ENCODE results near the gene C5AR2.

Gene C5AR2

GRCh38 chr19:47310819-47311218 lies 21.2 kb upstream of the C5AR2 start:
- no peak overlapping the region for H3K27ac ChIP-seq (ENCODE audit: low read length)
- H3K27me3 ChIP-seq (ENCODE audit: control insufficient read depth, insufficient read depth, low read length) = no peaks in the 10 kb centered on the region
- H3K36me3 ChIP-seq (ENCODE audit: control insufficient read depth, low read depth, low read length) = no peaks in the 10 kb centered on the region
- H3K4me1 ChIP-seq (ENCODE audit: control insufficient read depth, low read depth, low read length) = no peaks in the 10 kb centered on the region
- no peaks in the 10 kb centered on the region for H3K9me3 ChIP-seq (ENCODE audit: control insufficient read depth, low read depth, low read length)
- H3K9ac ChIP-seq (ENCODE audit: low read length) = no peak overlapping the region
- no peak overlapping the region for H3K4me3 ChIP-seq (ENCODE audit: low read length)

- Histone ChIP-seq H3K27ac (ENCODE audit: low read length) (no peak overlapping the region), H3K27me3 (ENCODE audit: control insufficient read depth, insufficient read depth, low read length) (no peaks in the 10 kb centered on the region), H3K9ac (ENCODE audit: low read length) (no peak overlapping the region), H3K4me3 (ENCODE audit: low read length) (no peak overlapping the region), H3K4me1 (ENCODE audit: control insufficient read depth, low read depth, low read length) (no peaks in the 10 kb centered on the region), H3K36me3 (ENCODE audit: control insufficient read depth, low read depth, low read length) (no peaks in the 10 kb centered on the region), H3K9me3 (ENCODE audit: control insufficient read depth, low read depth, low read length) (no peaks in the 10 kb centered on the region)
Observed at GRCh38 chr19:47312366-47313006, 19.5 kb upstream of the C5AR2 start.

GRCh38 chr19:47313754-47314295 lies 18.1 kb upstream of the C5AR2 start:
- Histone ChIP-seq H3K9me3 (ENCODE audit: control insufficient read depth, low read depth, low read length) (no peaks in the 10 kb centered on the region), H3K4me1 (ENCODE audit: control insufficient read depth, low read depth, low read length) (no peaks in the 10 kb centered on the region), H3K9ac (ENCODE audit: low read length) (no peak overlapping the region), H3K36me3 (ENCODE audit: control insufficient read depth, low read depth, low read length) (no peaks in the 10 kb centered on the region), H3K27ac (ENCODE audit: low read length) (no peak overlapping the region), H3K27me3 (ENCODE audit: control insufficient read depth, insufficient read depth, low read length) (no peaks in the 10 kb centered on the region), H3K4me3 (ENCODE audit: low read length) (no peak overlapping the region)

DNA sequence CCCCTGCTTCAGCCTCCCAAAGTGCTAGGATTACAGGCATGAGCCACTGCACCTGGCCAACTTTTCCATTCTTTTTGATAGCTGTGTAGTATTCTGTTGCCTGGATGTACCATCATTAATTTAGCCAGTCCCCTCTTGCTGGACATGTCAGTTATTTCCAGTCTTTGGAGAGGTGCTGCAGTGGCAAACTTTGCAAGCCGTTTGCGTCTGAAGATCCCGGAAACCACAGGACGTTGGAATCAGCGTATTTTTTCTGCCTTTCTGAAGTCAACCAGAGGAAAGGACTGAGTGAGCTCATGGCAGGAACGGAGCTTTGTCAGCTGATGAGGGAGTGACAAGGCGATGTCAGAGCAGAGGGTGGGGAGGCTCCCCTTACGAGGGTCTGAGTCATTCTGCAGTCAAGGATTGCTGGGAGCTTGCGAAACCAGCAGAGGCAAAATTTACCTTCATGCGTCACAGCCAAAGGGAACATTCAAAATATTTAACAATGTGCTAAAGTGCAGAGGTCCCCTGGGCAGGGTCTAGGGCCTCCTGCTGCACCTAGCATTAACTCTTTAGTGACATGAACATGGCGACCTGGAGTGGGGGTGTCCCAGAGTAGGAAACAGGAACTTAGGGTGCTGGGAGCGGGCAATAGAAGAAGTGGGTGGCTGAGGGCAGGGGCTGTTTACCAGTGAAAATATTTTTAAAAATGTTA lies 16.7 kb upstream of the C5AR2 start:
- H3K27me3 ChIP-seq (ENCODE audit: control insufficient read depth, insufficient read depth, low read length) = no peaks in the 10 kb centered on the region
- no peaks in the 10 kb centered on the region for H3K9me3 ChIP-seq (ENCODE audit: control insufficient read depth, low read depth, low read length)
- H3K4me1 ChIP-seq (ENCODE audit: control insufficient read depth, low read depth, low read length) = no peaks in the 10 kb centered on the region
- H3K36me3 ChIP-seq (ENCODE audit: control insufficient read depth, low read depth, low read length) = no peaks in the 10 kb centered on the region
- H3K9ac ChIP-seq (ENCODE audit: low read length) = no peak overlapping the region
- no peak overlapping the region for H3K27ac ChIP-seq (ENCODE audit: low read length)
- H3K4me3 ChIP-seq (ENCODE audit: low read length) = no peak overlapping the region

DNA sequence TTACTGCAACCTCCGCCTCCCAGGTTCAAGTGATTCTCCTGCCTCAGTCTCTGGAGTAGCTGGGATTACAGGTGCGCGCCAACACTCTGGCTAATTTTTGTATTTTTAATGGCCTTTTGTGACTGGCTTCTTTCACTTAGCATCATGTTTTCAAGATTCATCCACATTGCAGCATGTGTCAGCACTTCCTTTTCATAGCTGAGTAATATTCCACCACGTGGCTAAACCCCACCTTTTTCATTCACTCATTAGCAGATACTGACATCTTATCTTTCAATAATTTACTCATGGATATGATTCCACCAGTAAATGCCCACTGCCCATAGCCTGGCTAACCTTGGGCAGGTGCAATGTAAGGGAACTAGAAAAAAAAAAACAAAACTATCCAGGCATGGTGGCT lies 15.5 kb upstream of the C5AR2 start:
- H3K36me3 ChIP-seq (ENCODE audit: control insufficient read depth, low read depth, low read length) = no peaks in the 10 kb centered on the region
- H3K27ac ChIP-seq (ENCODE audit: low read length) = no peak overlapping the region
- H3K27me3 ChIP-seq (ENCODE audit: control insufficient read depth, insufficient read depth, low read length) = no peaks in the 10 kb centered on the region
- H3K9ac ChIP-seq (ENCODE audit: low read length) = no peak overlapping the region
- H3K9me3 ChIP-seq (ENCODE audit: control insufficient read depth, low read depth, low read length) = no peaks in the 10 kb centered on the region
- no peak overlapping the region for H3K4me3 ChIP-seq (ENCODE audit: low read length)
- no peaks in the 10 kb centered on the region for H3K4me1 ChIP-seq (ENCODE audit: control insufficient read depth, low read depth, low read length)

DNA sequence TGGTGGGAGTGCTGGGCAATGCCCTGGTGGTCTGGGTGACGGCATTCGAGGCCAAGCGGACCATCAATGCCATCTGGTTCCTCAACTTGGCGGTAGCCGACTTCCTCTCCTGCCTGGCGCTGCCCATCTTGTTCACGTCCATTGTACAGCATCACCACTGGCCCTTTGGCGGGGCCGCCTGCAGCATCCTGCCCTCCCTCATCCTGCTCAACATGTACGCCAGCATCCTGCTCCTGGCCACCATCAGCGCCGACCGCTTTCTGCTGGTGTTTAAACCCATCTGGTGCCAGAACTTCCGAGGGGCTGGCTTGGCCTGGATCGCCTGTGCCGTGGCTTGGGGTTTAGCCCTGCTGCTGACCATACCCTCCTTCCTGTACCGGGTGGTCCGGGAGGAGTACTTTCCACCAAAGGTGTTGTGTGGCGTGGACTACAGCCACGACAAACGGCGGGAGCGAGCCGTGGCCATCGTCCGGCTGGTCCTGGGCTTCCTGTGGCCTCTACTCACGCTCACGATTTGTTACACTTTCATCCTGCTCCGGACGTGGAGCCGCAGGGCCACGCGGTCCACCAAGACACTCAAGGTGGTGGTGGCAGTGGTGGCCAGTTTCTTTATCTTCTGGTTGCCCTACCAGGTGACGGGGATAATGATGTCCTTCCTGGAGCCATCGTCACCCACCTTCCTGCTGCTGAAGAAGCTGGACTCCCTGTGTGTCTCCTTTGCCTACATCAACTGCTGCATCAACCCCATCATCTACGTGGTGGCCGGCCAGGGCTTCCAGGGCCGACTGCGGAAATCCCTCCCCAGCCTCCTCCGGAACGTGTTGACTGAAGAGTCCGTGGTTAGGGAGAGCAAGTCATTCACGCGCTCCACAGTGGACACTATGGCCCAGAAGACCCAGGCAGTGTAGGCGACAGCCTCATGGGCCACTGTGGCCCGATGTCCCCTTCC lies 11.8 kb upstream of the C5AR2 start:
- no peak overlapping the region for H3K4me3 ChIP-seq (ENCODE audit: low read length)
- H3K9me3 ChIP-seq (ENCODE audit: control insufficient read depth, low read depth, low read length) = no peaks in the 10 kb centered on the region
- no peaks in the 10 kb centered on the region for H3K36me3 ChIP-seq (ENCODE audit: control insufficient read depth, low read depth, low read length)
- H3K27ac ChIP-seq (ENCODE audit: low read length) = no peak overlapping the region
- no peak overlapping the region for H3K9ac ChIP-seq (ENCODE audit: low read length)
- no peaks in the 10 kb centered on the region for H3K4me1 ChIP-seq (ENCODE audit: control insufficient read depth, low read depth, low read length)
- H3K27me3 ChIP-seq (ENCODE audit: control insufficient read depth, insufficient read depth, low read length) = no peaks in the 10 kb centered on the region

DNA sequence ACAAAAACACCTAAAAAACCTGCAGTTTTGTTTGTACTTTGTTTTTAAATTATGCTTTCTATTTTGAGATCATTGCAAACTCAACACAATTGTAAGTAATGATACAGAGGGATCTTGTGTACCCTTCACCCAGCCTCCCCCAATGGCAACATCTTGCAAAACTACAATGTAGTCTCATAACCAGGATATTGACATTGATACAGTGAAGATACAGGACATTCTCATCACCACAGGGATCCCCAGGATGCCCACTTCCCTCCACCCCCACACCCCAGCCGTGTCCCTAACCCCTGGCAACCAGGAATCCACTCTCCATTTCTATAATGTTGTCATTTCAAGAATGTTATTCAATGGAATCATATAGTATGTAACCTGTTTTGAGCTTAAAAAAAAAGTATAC lies 10.3 kb upstream of the C5AR2 start:
- Histone ChIP-seq H3K9ac (ENCODE audit: low read length) (no peak overlapping the region), H3K4me3 (ENCODE audit: low read length) (no peak overlapping the region), H3K27me3 (ENCODE audit: control insufficient read depth, insufficient read depth, low read length) (no peaks in the 10 kb centered on the region), H3K36me3 (ENCODE audit: control insufficient read depth, low read depth, low read length) (no peaks in the 10 kb centered on the region), H3K4me1 (ENCODE audit: control insufficient read depth, low read depth, low read length) (no peaks in the 10 kb centered on the region), H3K27ac (ENCODE audit: low read length) (no peak overlapping the region), H3K9me3 (ENCODE audit: control insufficient read depth, low read depth, low read length) (no peaks in the 10 kb centered on the region)

- H3K27ac ChIP-seq (ENCODE audit: low read length) = no peak overlapping the region
- H3K4me3 ChIP-seq (ENCODE audit: low read length) = no peak overlapping the region
- no peaks in the 10 kb centered on the region for H3K9me3 ChIP-seq (ENCODE audit: control insufficient read depth, low read depth, low read length)
- no peaks in the 10 kb centered on the region for H3K27me3 ChIP-seq (ENCODE audit: control insufficient read depth, insufficient read depth, low read length)
- no peaks in the 10 kb centered on the region for H3K4me1 ChIP-seq (ENCODE audit: control insufficient read depth, low read depth, low read length)
- no peak overlapping the region for H3K9ac ChIP-seq (ENCODE audit: low read length)
- H3K36me3 ChIP-seq (ENCODE audit: control insufficient read depth, low read depth, low read length) = no peaks in the 10 kb centered on the region
Observed at GRCh38 chr19:47322058-47322457, 9.9 kb upstream of the C5AR2 start.

- no peak overlapping the region for H3K9ac ChIP-seq (ENCODE audit: low read length)
- H3K36me3 ChIP-seq (ENCODE audit: control insufficient read depth, low read depth, low read length) = no peaks in the 10 kb centered on the region
- H3K4me1 ChIP-seq (ENCODE audit: control insufficient read depth, low read depth, low read length) = no peaks in the 10 kb centered on the region
- no peaks in the 10 kb centered on the region for H3K9me3 ChIP-seq (ENCODE audit: control insufficient read depth, low read depth, low read length)
- no peak overlapping the region for H3K4me3 ChIP-seq (ENCODE audit: low read length)
- H3K27ac ChIP-seq (ENCODE audit: low read length) = no peak overlapping the region
- H3K27me3 ChIP-seq (ENCODE audit: control insufficient read depth, insufficient read depth, low read length) = no peaks in the 10 kb centered on the region
Observed at GRCh38 chr19:47323409-47323808, 8.6 kb upstream of the C5AR2 start.

GRCh38 chr19:47323872-47324271 lies 8.1 kb upstream of the C5AR2 start:
- Histone ChIP-seq H3K9me3 (ENCODE audit: control insufficient read depth, low read depth, low read length) (no peaks in the 10 kb centered on the region), H3K9ac (ENCODE audit: low read length) (no peak overlapping the region), H3K27me3 (ENCODE audit: control insufficient read depth, insufficient read depth, low read length) (no peaks in the 10 kb centered on the region), H3K27ac (ENCODE audit: low read length) (no peak overlapping the region), H3K36me3 (ENCODE audit: control insufficient read depth, low read depth, low read length) (no peaks in the 10 kb centered on the region), H3K4me3 (ENCODE audit: low read length) (no peak overlapping the region), H3K4me1 (ENCODE audit: control insufficient read depth, low read depth, low read length) (no peaks in the 10 kb centered on the region)

DNA sequence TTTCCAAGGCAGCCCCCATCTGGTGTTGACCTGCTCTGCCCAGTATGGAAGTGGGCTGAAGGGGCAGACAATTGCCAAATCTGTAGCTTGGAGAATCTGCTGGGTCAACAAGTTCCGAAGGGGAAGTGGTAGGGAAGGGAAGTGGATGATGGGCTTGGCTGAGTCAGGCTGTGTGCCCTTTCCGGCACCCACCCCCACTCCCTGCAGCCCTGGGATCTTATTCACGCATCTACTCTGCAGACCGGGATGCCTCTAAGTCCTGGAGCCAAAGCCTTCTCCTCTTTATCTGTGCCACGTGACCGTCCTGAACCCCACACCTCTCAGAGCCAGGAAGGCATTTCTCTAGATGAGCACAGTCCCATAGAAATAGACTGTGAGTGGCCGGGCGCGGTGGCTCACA lies 7.5 kb upstream of the C5AR2 start:
- no peak overlapping the region for H3K9ac ChIP-seq (ENCODE audit: low read length)
- H3K27ac ChIP-seq (ENCODE audit: low read length) = no peak overlapping the region
- no peaks in the 10 kb centered on the region for H3K27me3 ChIP-seq (ENCODE audit: control insufficient read depth, insufficient read depth, low read length)
- no peaks in the 10 kb centered on the region for H3K4me1 ChIP-seq (ENCODE audit: control insufficient read depth, low read depth, low read length)
- H3K4me3 ChIP-seq (ENCODE audit: low read length) = no peak overlapping the region
- H3K36me3 ChIP-seq (ENCODE audit: control insufficient read depth, low read depth, low read length) = no peaks in the 10 kb centered on the region
- no peaks in the 10 kb centered on the region for H3K9me3 ChIP-seq (ENCODE audit: control insufficient read depth, low read depth, low read length)

Measured in iPS-18a (cell line).